Heart left ventricle (tissue), 16 donors: ENCODE measurements around the gene AJM1. TPM values are rescaled to one million over a fixed set of nuclear protein-coding genes. Genes with fewer than 3 reads are reported as not detected.
A peak's percentile ranks its signal among the peaks of the same experiment; 100 is the strongest.

Experiments used
- ATAC-seq, 4 donors: fragments of 200-7000 bp; cut with Tn5 transposase; one replicate each; pipeline ENCODE4 v1.9.1; 2020 to 2022; ENCODE audit warnings: moderate library complexity in 4 of 4, mild to moderate bottlenecking in 3 of 4, moderate number of reproducible peaks in 1 of 4
- DNase-seq, 5 donors: peaks; one replicate each; pipeline ENCODE4 v3.0.0-alpha.2; 2020
- H3K27ac ChIP-seq, 12 donors: fragments of 200-600 bp; sonication (generic) in 4 of 12; one replicate each; pipeline versions ENCODE4 v1.5.0 to v1.8.0; 2016 to 2022; ENCODE audit warnings: mild to moderate bottlenecking in 2 of 12
- H3K27me3 ChIP-seq, 9 donors: fragments of 200-600 bp; sonication (generic) in 2 of 9; one replicate each; pipeline versions ENCODE4 v1.5.1 to v1.8.0; 2016 to 2022; ENCODE audit warnings: mild to moderate bottlenecking in 3 of 9
- H3K36me3 ChIP-seq, 9 donors: fragments of 200-600 bp; sonication (generic) in 2 of 9; one replicate each; pipeline versions ENCODE4 v1.5.0 to v1.8.0; 2018 to 2022; ENCODE audit warnings: mild to moderate bottlenecking in 2 of 9
- H3K4me1 ChIP-seq, 12 donors: fragments of 200-600 bp; sonication (generic) in 4 of 12; one replicate each; pipeline versions ENCODE4 v1.5.0 to v1.8.0; 2016 to 2022; ENCODE audit warnings: mild to moderate bottlenecking in 3 of 12
- H3K4me3 ChIP-seq, 12 donors: fragments of 200-600 bp; sonication (generic) in 4 of 12; one replicate each; pipeline versions ENCODE4 v1.5.0 to v1.8.0; 2017 to 2022; ENCODE audit warnings: mild to moderate bottlenecking in 9 of 12, moderate library complexity in 4 of 12
- H3K9me3 ChIP-seq, 12 donors: fragments of 200-600 bp; sonication (generic) in 4 of 12; one replicate each; pipeline versions ENCODE4 v1.5.0 to v1.8.0; 2016 to 2022; ENCODE audit warnings: mild to moderate bottlenecking in 1 of 12
- POLR2A ChIP-seq, 2 donors: fragments of 450-650 bp; IDR thresholded peaks; one replicate each; pipeline ENCODE4 v1.6.1; 2017; ENCODE audit warnings: antibody characterized with exemption in 2 of 2, mild to moderate bottlenecking in 2 of 2, moderate library complexity in 2 of 2
- WGBS, 4 donors: extraction: QIAGEN DNeasy Blood & Tissue Kit in 2 of 4; methylation state at CpG; one replicate each; pipeline versions ENCODE4 v1.1.5 to v1.1.7; 2013 to 2018; 5-methylcytosine and 5-hydroxymethylcytosine counted together
- intact Hi-C, 10 donors: fragments of 100-400 bp; cut with DNase I; formaldehyde crosslinking; loops; one replicate each; pipeline versions ENCODE4 v1.11.1 to v1.14.2; 2022
- polyA plus RNA-seq, 2 donors: library from polyadenylated mRNA; stranded (reverse); fragments of 200-250 nt; gene quantifications; one replicate each; pipeline ENCODE4 v1.2.3, GENCODE V29; 2013
- total RNA-seq, 9 donors: library from RNA; depleted of rRNA in 2 of 9; stranded (reverse); fragments of >200 nt in 2 of 9; fragmentation: NEBNext Ultra II Directional in 3 of 9; extraction: Animal tissue kit (Norgen Biotek cat#: 25700) in 3 of 9; gene quantifications; one replicate each; pipeline versions ENCODE4 v1.1.0 to v1.2.4, GENCODE V29; 2016 to 2023
- TF ChIP-seq, protein P1 (sequence below), 12 donors: fragments of 200-600 bp; sonication (generic) in 4 of 12; IDR thresholded peaks; one replicate each; pipeline versions ENCODE4 v1.5.0 to v1.8.0; 2018 to 2022; ENCODE audit warnings: antibody characterized with exemption in 12 of 12, mild to moderate bottlenecking in 5 of 12
- donor health status: ischemic (EF 13 %, LVEDD 7.1; RV severe dilation, severe dysfunction).
- donor health status: healthy with polysubstance abuse.
- donor health status: DM: no; HTN: yes; CAD: no.
- donor health status: DM: no; HTN: no; CAD: no.
- donor health status: ischemic (EF 25% LVEDD 6.9; RV normal size, moderate dysfunction).
- donor health status: ischemic (EF 25% LVEDD 5.7; RV mildly dilated, moderate dysfunction).
- donor health status: healthy.
- donor health status: DM: yes; HTN: yes; CAD: no.
- donor health status: ischemic (EF 35%, LVEDD 5.7; RV mildly dilated, moderate dysfunction).
- donor health status: nonischemic (EF 11% LVEDD 7.7; RV severe dilation, severe dysfunction).
- donor health status: DM: yes; HTN: yes; CAD: no.
- donor health status: PGD.
- donor health status: ischemic (EF 29% LVEDD 5.4; RV normal size, mild dysfunction).
- donor health status: nonischemic (EF 23%, LVEDD 6.1; RV moderate dilation, normal function).

The AJM1 gene
- total and polyA plus RNA-seq, 11 donors = 2.6 to 7.0 (median 5.5) TPM

DNA sequence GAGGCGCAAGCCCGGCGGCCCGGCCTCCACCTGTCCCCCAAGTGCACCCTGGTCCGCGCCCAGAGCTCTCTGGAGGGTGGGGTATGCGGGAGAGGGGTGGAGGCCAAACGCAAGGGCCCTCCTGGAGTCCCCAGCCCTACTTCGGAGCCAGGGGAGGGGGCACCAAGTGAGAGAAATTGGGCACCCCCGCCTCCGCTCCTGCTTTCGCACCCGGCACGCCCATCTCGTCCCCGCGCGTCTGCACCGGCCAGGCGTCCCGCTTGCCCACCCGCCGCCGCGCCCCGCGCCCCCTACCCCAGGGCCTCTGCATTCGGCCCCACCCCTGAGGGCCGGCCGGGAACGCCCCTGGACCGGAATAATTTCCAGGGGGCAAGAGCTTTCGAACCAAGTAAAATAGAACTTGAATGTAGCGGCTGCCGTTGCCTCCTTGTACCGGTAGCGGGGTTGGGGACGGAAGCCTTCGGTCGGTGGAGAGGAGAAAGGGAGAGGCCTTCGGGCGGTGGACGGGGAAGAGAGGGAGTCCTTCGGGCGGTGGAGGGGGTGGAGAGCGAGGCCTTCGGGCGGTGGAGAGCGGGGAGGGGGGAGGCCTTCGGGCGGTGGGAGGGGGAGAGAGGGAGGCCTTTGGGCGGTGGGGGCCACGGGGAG lies 6.2 kb downstream of the AJM1 start:
- peaks cover 0 to 36% (median 15%) of the 10 kb centered on the region in 9 donors for H3K27me3 ChIP-seq
- DNase-seq = no peak
- H3K4me3 ChIP-seq = peak overlapping the region; percentile 63 to 93 (median 84)
- intact Hi-C loops = loop anchor here in 9 of 10 donors (1.0 to 10.0 kb wide), 11 partner anchors 18 to 189 kb away; partner anchors contain the start of genes TMEM141 (in 6 of the 9), FBXW5 (in 5 of the 9), TRAF2 (in 3 of the 9) and C8G (in 2 of the 9)
- ATAC-seq = peak; percentile 15 to 41 (median 22)
- TF ChIP-seq, protein P1, sequence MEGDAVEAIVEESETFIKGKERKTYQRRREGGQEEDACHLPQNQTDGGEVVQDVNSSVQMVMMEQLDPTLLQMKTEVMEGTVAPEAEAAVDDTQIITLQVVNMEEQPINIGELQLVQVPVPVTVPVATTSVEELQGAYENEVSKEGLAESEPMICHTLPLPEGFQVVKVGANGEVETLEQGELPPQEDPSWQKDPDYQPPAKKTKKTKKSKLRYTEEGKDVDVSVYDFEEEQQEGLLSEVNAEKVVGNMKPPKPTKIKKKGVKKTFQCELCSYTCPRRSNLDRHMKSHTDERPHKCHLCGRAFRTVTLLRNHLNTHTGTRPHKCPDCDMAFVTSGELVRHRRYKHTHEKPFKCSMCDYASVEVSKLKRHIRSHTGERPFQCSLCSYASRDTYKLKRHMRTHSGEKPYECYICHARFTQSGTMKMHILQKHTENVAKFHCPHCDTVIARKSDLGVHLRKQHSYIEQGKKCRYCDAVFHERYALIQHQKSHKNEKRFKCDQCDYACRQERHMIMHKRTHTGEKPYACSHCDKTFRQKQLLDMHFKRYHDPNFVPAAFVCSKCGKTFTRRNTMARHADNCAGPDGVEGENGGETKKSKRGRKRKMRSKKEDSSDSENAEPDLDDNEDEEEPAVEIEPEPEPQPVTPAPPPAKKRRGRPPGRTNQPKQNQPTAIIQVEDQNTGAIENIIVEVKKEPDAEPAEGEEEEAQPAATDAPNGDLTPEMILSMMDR (IDR thresholded peaks at IDR 0.05) = peak in 1 of 12 donors; percentile 2
- TF ChIP-seq POLR2A (IDR thresholded peaks at IDR 0.05) = no peak
- H3K4me1 ChIP-seq = peaks cover 10 to 68% (median 35%) of the 10 kb centered on the region in 12 donors
- H3K27ac ChIP-seq = peak overlapping the region; percentile 59 to 97 (median 92)
- H3K9me3 ChIP-seq = no peaks in the 10 kb centered on the region
- peaks cover 0 to 15% (median 9%) of the 10 kb centered on the region in 9 donors for H3K36me3 ChIP-seq
- WGBS, 4 donors = 1 to 2% (median 1%) methylated on average over 16 to 53 of the region's 53 CpGs

DNA sequence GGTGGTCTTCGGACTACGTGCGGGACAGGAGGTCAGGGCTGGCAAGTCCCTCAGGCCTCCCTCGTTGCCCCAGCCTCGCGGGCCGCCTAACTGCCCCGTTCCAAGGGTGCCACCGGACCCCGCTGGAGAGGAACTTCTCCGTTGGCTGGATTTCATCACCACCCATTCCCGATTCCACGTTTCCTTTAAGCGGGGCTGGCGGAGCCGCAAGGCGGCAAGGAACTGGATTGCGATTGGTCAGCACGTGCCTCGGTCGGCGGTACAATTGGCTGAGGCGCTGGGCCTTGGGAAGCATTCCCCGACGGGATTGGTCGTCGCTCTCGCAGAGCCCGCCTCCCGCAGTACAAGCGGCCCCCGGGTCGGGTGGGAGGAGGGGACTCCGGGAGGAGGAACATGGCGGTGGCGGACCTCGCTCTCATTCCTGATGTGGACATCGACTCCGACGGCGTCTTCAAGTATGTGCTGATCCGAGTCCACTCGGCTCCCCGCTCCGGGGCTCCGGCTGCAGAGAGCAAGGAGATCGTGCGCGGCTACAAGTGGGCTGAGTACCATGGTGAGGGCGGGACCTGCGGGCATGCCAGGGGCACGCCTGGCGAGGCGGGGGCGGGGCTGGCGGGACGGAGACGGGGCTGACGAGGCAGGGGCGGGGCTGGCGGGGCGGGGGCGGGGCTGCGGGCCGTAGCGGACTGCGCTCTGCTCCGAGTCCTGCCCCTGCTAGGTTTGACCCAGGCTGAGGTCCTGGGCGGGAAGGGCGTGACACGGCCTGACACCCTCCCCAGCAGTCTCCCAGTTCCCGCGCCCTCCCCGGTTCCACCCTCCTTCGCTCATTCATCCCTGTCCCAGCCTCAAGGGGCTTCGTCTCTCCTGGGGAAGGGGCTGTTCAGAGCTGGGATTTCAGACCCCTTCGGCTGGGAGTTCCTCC lies 7.0 kb downstream of the AJM1 start, which contains the start of gene PHPT1:
Gene PHPT1 (plus strand): TSS at position 372 of the 922 bp plus-strand sequence. CDS start 22 bp downstream, at position 394.
- TF ChIP-seq, protein P1 (IDR thresholded peaks at IDR 0.05) = no peak
- TF ChIP-seq POLR2A (IDR thresholded peaks at IDR 0.05) = peak; percentile 71 to 85
- Histone ChIP-seq H3K4me3 (peak within 1 kb of the TSS; percentile 63 to 93 (median 84)), H3K27ac (peak within 1 kb of the TSS; percentile 80 to 97 (median 92)), H3K9me3 (no peaks in the 10 kb centered on the region), H3K4me1 (peaks cover 4 to 61% (median 27%) of the 10 kb centered on the region in 12 donors), H3K27me3 (peaks cover 0 to 28% (median 13%) of the 10 kb centered on the region in 9 donors), H3K36me3 (peaks cover 0 to 15% (median 9%) of the 10 kb centered on the region in 9 donors)
- DNase-seq = peak; percentile 99
- WGBS, 4 donors = 0 to 1% (median 0%) methylated on average over 33 to 77 of the region's 77 CpGs
- intact Hi-C loops = loop anchor here in 9 of 10 donors (1.0 to 10.0 kb wide), 11 partner anchors 18 to 188 kb away; partner anchors contain the start of genes TMEM141 (in 6 of the 9), FBXW5 (in 5 of the 9), TRAF2 (in 3 of the 9) and C8G (in 2 of the 9)
- ATAC-seq = peak; percentile 84 to 94 (median 89)

DNA sequence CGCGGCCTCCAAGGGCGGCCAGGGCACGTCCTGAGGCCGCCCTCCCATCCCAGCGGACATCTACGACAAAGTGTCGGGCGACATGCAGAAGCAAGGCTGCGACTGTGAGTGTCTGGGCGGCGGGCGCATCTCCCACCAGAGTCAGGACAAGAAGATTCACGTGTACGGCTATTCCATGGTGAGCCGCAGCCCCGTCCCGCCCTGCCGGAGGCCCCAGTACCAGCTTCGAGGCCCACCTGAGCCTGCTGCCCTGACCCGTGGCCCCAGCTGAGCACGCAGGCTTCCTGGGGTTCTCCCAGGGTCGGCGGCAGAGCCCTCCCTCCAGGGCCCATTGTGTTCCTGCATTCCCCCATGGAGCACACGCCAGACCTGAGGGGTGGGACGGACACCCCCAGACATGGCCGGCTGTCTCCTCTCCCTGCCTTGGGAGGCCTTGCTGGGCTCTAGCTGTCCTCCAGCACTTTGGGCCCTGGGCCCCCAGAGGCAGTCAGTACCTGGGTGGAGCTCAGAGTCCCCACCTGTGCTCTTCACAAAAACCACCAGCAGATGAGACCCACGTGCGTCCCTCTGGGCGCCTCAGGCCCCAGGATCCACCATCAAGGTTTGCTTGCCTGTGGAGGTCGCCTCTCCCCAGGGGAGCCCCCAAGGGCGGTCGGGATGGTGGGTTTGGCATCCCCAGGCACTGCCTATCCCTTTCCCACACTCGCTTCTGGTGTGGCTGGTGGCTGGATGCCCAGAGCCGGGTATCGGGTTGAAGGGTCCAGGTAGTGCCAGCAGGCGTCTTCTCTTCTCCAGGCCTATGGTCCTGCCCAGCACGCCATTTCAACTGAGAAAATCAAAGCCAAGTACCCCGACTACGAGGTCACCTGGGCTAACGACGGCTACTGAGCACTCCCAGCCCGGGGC lies 7.9 kb downstream of the AJM1 start:
- TF ChIP-seq POLR2A (IDR thresholded peaks at IDR 0.05) = no peak
- TF ChIP-seq, protein P1 (IDR thresholded peaks at IDR 0.05) = no peak

More for the DNA sequence above, 7.9 kb downstream of the AJM1 start:
- DNase-seq (peak in 1 of 5 donors; percentile 67), ATAC-seq (no peak)
- Histone ChIP-seq H3K27me3 (peaks cover 0 to 23% (median 11%) of the 10 kb centered on the region in 9 donors), H3K4me3 (peak overlapping the region; percentile 63 to 93 (median 84)), H3K9me3 (no peaks in the 10 kb centered on the region), H3K27ac (peak overlapping the region; percentile 80 to 97 (median 92)), H3K36me3 (peaks cover 0 to 15% (median 9%) of the 10 kb centered on the region in 9 donors), H3K4me1 (peaks cover 4 to 59% (median 26%) of the 10 kb centered on the region in 12 donors)
- intact Hi-C loops = loop anchor here in 9 of 10 donors (1.0 to 10.0 kb wide), 11 partner anchors 17 to 187 kb away; partner anchors contain the start of genes FBXW5 (in 7 of the 9), TMEM141 (in 6 of the 9), TRAF2 (in 3 of the 9) and C8G (in 2 of the 9)
- WGBS, 4 donors = 28 to 39% (median 34%) methylated on average over 24 to 43 of the region's 43 CpGs
